ENCODE results near the gene ZNF146.
A peak's percentile ranks its signal among the peaks of the same experiment; 100 is the strongest.

ZNF146 gene

DNA sequence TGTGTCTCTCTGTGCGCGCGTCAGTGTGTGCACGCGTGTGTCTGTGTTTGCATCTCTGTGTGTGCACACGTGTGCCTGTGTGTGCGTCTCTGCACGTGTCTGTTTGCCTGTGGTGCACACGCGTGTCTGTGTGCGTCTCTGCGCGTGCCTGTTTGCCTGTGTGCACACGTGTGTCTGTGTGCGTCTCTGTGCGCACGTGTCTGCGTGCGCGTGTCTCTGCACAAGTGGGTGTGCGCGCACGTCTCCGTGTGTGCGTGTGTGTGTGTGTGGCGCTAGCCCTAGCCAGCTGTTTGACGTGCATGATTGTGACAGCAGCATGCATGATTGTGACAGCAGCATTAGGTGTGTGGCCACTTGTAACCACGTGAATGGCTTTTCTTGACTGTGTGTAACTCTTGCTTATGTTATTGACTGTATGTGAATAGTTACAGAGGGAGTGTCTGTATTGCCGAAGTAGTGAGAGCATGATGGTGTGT, 31.1 kb downstream of the ZNF146 start:
- TF ChIP-seq, protein P1, sequence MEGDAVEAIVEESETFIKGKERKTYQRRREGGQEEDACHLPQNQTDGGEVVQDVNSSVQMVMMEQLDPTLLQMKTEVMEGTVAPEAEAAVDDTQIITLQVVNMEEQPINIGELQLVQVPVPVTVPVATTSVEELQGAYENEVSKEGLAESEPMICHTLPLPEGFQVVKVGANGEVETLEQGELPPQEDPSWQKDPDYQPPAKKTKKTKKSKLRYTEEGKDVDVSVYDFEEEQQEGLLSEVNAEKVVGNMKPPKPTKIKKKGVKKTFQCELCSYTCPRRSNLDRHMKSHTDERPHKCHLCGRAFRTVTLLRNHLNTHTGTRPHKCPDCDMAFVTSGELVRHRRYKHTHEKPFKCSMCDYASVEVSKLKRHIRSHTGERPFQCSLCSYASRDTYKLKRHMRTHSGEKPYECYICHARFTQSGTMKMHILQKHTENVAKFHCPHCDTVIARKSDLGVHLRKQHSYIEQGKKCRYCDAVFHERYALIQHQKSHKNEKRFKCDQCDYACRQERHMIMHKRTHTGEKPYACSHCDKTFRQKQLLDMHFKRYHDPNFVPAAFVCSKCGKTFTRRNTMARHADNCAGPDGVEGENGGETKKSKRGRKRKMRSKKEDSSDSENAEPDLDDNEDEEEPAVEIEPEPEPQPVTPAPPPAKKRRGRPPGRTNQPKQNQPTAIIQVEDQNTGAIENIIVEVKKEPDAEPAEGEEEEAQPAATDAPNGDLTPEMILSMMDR (IDR thresholded peaks at IDR 0.05; ENCODE audit: insufficient read depth, low read length, missing control alignments) = no peak
- POLR2A ChIA-PET = no interaction called here
- peak overlapping the region; percentile 33 for H3K4me3 ChIP-seq (ENCODE audit: low read depth, low read length)
- DNase-seq (ENCODE audit: low read depth, low spot score) = no peak
- CTCF ChIA-PET = no interaction called here

DNA sequence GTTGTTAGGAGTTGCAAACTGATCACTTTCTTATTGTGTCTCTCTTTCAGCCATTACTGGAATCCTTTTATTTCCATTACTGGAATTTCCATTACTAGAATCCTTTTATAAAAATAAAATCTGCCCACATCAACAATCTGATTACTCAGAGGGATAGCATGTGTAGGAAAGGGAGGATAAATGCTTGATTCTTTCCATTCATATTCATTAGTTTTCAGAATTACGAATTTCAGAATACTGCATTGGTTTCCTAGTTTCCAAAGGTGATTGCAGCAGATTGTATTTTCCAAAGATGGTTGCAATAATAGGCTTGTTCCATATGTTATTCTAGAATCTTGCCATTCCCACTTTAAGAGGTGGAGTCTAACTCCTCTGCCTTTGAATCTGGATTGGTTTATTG, 37.1 kb downstream of the ZNF146 start:
- no peak overlapping the region for H3K4me3 ChIP-seq (ENCODE audit: low read depth, low read length)
- TF ChIP-seq, protein P1 (IDR thresholded peaks at IDR 0.05; ENCODE audit: insufficient read depth, low read length, missing control alignments) = no peak
- no peak for DNase-seq (ENCODE audit: low read depth, low spot score)
- CTCF ChIA-PET = no interaction called here
- POLR2A ChIA-PET = no interaction called here

DNA sequence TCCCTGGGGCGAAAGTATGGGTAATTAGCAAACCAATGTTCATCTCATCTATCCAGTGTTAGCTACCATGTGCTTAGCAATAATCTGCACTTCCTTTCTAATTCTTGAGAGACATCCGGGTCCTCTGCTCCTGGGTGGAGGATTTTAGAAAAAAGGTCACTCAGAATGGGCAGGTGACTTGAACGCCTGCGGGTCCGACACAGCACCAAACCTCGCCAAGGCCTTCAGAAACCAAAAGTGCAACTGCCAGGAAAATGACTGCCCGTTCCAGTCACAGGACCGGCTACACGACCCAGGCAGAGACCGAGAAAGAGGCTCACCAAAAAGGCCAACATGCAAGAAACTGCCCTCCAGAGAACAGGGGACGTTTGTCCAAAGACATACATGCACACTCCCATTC, 39.9 kb downstream of the ZNF146 start:
- CTCF ChIA-PET = no interaction called here
- DNase-seq (ENCODE audit: low read depth, low spot score) = no peak

DNA sequence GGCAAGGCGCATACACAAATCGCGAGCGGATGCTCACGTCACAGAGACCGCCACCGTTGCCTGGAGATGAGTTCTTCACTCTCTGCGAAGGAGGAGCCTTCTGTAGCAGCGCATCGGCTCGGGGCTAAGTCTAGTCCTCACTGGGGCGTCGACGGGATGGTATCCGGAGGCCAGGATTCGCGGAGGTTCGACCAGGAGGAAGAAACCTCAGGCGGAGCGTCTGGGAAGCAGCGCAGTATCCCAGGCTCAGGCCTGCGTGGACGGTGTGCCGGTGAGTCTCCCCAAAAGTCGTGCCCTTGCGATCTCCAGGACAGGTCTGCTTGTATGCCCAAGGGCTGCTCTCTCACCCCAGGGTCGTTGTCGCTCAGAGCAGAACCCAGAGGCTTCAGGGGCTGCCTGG, 40.4 kb downstream of the ZNF146 start:
- ChIA-PET CTCF (no interaction called here), POLR2A (no interaction called here)
- TF ChIP-seq, protein P1 (IDR thresholded peaks at IDR 0.05; ENCODE audit: insufficient read depth, low read length, missing control alignments) = no peak
- DNase-seq (ENCODE audit: low read depth, low spot score) = no peak
- H3K4me3 ChIP-seq (ENCODE audit: low read depth, low read length) = no peak overlapping the region

More for the DNA sequence above, 39.9 kb downstream of the ZNF146 start:
- POLR2A ChIA-PET = no interaction called here
- TF ChIP-seq, protein P1 (IDR thresholded peaks at IDR 0.05; ENCODE audit: insufficient read depth, low read length, missing control alignments) = no peak
- H3K4me3 ChIP-seq (ENCODE audit: low read depth, low read length) = no peak overlapping the region

DNA sequence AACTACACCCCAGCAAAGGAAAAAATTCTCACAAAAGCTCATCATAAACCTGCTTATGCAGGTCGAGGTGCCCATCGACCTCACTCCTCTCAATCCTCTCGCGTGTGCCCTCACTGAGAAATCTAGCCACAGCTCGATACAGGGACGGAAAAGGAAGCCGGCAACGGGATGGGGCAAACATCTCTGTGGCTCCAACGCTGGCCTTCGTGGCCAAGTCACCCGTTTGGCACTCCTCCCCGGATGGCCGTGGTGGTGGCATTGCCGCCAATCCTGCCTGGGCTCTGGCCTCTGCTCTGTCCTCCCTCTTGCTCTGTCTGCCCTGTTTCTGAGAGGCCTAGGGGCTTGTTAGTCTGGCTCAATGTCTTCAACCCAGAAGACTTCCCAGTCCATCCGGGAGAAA, 41.2 kb downstream of the ZNF146 start:
- DNase-seq (ENCODE audit: low read depth, low spot score) = no peak
- ChIA-PET POLR2A (no interaction called here), CTCF (no interaction called here)
- no peak overlapping the region for H3K4me3 ChIP-seq (ENCODE audit: low read depth, low read length)
- TF ChIP-seq, protein P1 (IDR thresholded peaks at IDR 0.05; ENCODE audit: insufficient read depth, low read length, missing control alignments) = no peak

DNA sequence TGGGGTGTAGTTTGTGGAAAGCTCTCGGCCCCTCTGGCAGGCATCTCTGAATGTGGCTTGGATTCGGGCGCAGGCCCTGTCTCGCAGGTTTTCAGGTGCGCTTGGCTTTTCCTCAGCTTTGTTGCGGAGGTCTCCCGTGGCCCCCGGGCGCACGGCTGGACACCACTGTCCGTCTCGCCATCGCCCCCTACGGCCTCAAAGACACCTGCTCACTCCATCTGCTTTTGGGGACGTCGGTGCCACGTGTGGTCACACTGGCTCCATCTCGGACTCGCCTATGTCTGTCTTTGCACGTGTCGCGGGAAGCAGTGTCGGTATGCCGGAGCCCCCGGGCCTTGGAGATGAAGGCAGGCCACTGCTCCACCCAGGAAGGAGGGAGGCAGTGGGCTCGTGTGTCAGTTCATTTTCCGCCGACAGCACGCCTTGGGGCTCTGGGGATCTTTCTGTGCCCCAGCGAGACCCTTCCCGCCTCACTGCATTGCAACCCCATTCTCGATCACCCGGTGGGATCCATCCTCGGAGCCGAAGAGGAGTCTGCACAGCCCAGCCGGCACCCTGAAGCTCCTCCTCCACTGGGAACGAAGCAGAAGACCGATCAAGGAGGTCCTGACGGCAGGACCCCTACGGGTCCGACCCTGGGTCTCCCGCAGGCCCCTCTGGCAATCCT, 42.1 kb downstream of the ZNF146 start:
- POLR2A ChIA-PET = no interaction called here

More for the DNA sequence above, 42.1 kb downstream of the ZNF146 start:
- no peak for DNase-seq (ENCODE audit: low read depth, low spot score)
- H3K4me3 ChIP-seq (ENCODE audit: low read depth, low read length) = no peak overlapping the region
- TF ChIP-seq, protein P1 (IDR thresholded peaks at IDR 0.05; ENCODE audit: insufficient read depth, low read length, missing control alignments) = no peak
- CTCF ChIA-PET = no interaction called here

Data from AG04449 (cell line).